ENCODE results near the gene VMA21.

DNA sequence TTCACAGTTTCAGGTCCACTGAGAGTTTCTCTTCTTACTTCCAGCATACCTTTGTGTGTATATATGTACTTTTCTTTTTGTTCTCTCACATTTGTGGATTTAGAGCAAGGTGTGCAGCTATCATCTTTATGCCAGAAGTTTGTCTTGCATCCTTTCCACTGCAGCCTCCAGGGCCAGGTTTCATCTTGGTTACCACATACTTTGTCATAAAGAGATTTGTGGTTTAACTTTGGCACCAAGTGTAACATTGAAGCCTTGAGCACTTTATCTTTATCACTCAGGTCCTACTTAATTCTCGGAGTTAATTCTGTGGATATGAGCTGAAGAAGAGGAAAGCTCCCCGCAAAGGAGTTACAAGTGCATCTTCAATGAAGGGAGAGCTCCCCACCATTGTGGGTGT lies 31.4 kb upstream of the VMA21 start:
- TF ChIP-seq, protein P1, sequence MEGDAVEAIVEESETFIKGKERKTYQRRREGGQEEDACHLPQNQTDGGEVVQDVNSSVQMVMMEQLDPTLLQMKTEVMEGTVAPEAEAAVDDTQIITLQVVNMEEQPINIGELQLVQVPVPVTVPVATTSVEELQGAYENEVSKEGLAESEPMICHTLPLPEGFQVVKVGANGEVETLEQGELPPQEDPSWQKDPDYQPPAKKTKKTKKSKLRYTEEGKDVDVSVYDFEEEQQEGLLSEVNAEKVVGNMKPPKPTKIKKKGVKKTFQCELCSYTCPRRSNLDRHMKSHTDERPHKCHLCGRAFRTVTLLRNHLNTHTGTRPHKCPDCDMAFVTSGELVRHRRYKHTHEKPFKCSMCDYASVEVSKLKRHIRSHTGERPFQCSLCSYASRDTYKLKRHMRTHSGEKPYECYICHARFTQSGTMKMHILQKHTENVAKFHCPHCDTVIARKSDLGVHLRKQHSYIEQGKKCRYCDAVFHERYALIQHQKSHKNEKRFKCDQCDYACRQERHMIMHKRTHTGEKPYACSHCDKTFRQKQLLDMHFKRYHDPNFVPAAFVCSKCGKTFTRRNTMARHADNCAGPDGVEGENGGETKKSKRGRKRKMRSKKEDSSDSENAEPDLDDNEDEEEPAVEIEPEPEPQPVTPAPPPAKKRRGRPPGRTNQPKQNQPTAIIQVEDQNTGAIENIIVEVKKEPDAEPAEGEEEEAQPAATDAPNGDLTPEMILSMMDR (IDR thresholded peaks at IDR 0.05): no peak
- no peak for TF ChIP-seq POLR2AphosphoS5 (IDR thresholded peaks at IDR 0.05; ENCODE audit: insufficient read depth in 1 of 2, low read depth in 1 of 2)

All from vagina (tissue), 2 donors.